Stimulated activated CD4-positive, alpha-beta T cell treated with anti-CD3 and anti-CD28 coated beads, Interleukin-15, amount 100 ng/mL, for 24 hours (primary cell): ENCODE data around the gene XRCC2.

Experiments
- DNase-seq: peaks from one replicate; pipeline ENCODE4 v3.0.0-alpha.2; 2020

The XRCC2 gene

GRCh38 chr7:152608656-152609055 is 67.3 kb downstream of the XRCC2 start:
- no peak for DNase-seq

DNA sequence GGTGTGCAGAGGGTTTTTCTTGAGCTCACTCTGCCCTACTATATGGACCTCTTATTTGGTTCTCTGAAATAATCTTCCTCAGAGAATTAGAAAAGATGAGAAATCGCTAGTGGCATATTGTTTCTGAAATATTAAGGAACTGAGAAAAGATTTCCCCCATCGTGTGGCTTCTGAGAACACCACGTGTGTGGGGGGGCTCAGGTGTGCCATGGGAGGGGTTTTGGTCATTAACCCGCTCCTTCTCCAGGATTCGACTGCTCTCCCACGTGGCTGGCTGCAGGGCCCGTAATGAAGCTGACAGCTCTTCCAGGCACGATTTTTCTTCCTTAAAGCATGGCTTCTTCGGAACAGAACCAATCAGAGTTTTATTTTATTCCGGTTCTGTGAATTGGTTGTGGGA is 67.7 kb downstream of the XRCC2 start:
- no peak for DNase-seq

DNA sequence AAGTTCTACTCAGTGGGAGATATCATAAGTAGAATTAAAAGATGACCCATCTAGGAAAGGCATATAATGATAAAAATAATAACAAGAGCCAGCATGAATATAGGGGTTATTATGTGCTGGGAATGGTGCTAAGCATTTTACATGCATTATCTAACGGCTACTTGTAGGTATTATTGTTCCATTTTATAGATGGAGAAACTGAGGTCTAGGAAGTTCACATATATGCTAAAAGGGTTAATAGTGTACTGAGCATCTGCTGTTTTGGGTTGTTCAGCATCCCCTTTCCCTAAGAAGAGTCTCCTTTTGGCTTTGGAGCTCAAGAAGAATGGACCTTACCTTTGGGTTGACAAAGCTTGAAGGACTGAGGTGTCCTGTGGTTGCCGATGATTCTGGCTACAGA is 68.9 kb downstream of the XRCC2 start:
- no peak for DNase-seq

GRCh38 chr7:152602962-152603361 is 73.0 kb downstream of the XRCC2 start:
- DNase-seq, result no peak

DNA sequence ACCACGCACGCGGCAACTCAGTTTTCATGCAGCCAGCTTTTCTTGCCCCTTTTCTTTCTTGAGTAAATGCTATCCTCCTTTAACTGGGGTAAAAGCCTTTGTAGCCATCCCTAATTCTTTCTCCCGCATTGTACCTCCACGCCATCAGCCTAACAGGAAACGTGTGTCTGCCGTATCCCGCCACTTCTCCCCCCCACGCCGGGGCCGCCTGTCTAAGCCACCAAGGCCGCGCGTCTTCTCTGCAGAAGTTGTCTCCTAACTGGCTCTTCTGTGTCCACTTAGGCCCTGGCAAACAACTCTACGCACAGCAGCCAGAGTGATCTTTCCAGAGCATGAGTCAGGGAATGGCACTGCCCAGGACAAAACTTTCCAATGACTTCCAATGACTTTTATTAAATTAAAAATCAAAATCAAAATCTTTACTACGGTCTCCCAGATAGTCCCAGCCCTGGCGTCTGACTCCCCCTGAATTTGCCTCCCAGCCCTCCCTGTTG is 74.6 kb downstream of the XRCC2 start:
- DNase-seq, result no peak

DNA sequence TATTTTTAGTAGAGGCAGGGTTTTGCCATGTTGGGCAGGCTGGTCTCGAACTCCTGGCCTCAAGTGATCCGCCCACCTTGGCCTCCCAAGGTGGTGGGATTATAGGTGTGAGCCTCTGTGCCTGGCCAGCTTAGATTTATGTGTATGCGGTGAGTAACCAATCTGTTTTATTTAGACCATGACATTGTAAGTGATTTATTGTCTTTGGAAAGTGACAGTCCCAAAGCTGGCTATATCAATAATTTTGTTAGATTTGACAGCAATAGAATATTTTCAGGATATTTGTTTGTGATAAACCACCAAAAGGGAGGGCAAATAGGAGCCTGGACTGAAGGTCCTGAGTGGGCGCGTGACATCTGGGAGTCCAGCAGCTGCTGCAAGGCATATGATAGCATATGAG is 75.7 kb downstream of the XRCC2 start:
- no peak for DNase-seq

DNA sequence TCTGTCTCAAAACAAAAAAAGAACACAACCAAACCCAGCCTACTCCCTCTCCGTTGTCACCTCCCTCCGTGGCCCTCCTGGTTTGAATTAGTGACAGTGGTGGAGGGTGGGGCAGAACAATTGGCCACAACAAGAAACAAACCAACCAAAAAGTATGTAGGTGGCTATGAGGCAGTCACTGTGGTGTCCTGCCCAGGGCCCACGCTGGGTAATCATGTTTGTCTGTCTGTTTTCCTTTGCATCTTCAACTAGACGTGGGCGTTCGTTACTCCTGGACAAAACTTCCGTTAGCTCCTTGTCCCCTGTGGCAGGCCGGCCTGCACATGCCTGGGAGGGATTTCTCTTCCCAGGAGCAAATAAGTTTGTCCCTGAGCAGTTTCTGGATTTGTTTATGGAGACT is 78.4 kb downstream of the XRCC2 start:
- no peak for DNase-seq

DNA sequence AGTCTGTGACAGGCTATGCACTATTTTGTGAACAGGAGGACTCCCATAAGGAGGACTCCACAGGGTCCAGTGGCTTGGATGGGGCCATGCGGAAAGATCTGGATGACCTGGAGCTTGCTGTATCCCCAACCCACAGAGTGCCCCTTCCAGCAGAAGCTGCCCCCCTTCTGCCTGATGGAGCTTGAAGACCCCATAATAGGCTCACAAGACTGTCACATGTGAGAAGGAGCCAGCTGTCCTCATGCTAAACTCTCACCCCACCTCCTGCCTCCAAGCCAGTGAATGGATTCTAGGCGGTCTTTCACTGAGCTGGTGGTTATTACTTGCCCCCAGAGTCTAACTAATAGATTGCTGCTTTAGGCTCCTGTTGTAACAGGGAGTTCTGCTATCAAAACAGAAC is 79.1 kb downstream of the XRCC2 start:
- DNase-seq, result no peak
